HG03442 (cell line): ENCODE results near the gene DCTD.

Experiments used
- ATAC-seq: cut with Tn5 transposase; IDR thresholded peaks from one replicate; pipeline ENCODE4 v1.9.1; 2021; ENCODE audit warnings: mild to moderate bottlenecking, moderate library complexity; ENCODE audit not compliant: unreplicated experiment

The DCTD gene

GRCh38 chr4:182874304-182874751 is 42.9 kb downstream of the DCTD start:
- no peak for ATAC-seq

- no peak for ATAC-seq
These were observed 43.5 kb downstream of the DCTD start for GRCh38 chr4:182873726-182874125.

GRCh38 chr4:182873289-182873688 is 43.9 kb downstream of the DCTD start:
- ATAC-seq: no peak

GRCh38 chr4:182872886-182873285 is 44.3 kb downstream of the DCTD start:
- no peak for ATAC-seq

- ATAC-seq: no peak
These were observed 45.6 kb downstream of the DCTD start for GRCh38 chr4:182871616-182872015.

GRCh38 chr4:182869697-182870096 is 47.5 kb downstream of the DCTD start:
- no peak for ATAC-seq

- no peak for ATAC-seq
These were observed 50.4 kb downstream of the DCTD start for GRCh38 chr4:182866746-182867145.

GRCh38 chr4:182863501-182863900 is 53.7 kb downstream of the DCTD start:
- ATAC-seq: no peak

- no peak for ATAC-seq
These were observed 54.3 kb downstream of the DCTD start for GRCh38 chr4:182862921-182863320.

GRCh38 chr4:182862141-182862875 is 54.9 kb downstream of the DCTD start:
- ATAC-seq: no peak

GRCh38 chr4:182861346-182861745 is 55.8 kb downstream of the DCTD start:
- ATAC-seq: no peak

GRCh38 chr4:182859730-182860129 is 57.5 kb downstream of the DCTD start:
- ATAC-seq: no peak

GRCh38 chr4:182858711-182859110 is 58.5 kb downstream of the DCTD start:
- ATAC-seq: no peak

GRCh38 chr4:182856862-182857261 is 60.3 kb downstream of the DCTD start:
- no peak for ATAC-seq

- ATAC-seq: no peak
These were observed 61.3 kb downstream of the DCTD start for GRCh38 chr4:182855877-182856276.

- no peak for ATAC-seq
These were observed 61.9 kb downstream of the DCTD start for GRCh38 chr4:182855312-182855711.

GRCh38 chr4:182854466-182854865 is 62.7 kb downstream of the DCTD start:
- no peak for ATAC-seq

- ATAC-seq: no peak
These were observed 63.4 kb downstream of the DCTD start for GRCh38 chr4:182853731-182854330.

- no peak for ATAC-seq
These were observed 68.5 kb downstream of the DCTD start for GRCh38 chr4:182848685-182849084.

- ATAC-seq: no peak
These were observed 69.4 kb downstream of the DCTD start for GRCh38 chr4:182847576-182848450.

- no peak for ATAC-seq
These were observed 71.2 kb downstream of the DCTD start for GRCh38 chr4:182846036-182846435.

GRCh38 chr4:182845618-182846017 is 71.6 kb downstream of the DCTD start:
- ATAC-seq: no peak
